Stimulated activated CD8-positive, alpha-beta memory T cell treated with anti-CD3 and anti-CD28 coated beads, Interleukin-15, amount 100 ng/mL, for 1 hour (primary cell): Measurements from ENCODE around the gene IGSF21.

Experiments
- DNase-seq: peaks from one replicate; pipeline ENCODE4 v3.0.0-alpha.2; 2020; ENCODE audit warnings: low read depth

IGSF21 gene

DNA sequence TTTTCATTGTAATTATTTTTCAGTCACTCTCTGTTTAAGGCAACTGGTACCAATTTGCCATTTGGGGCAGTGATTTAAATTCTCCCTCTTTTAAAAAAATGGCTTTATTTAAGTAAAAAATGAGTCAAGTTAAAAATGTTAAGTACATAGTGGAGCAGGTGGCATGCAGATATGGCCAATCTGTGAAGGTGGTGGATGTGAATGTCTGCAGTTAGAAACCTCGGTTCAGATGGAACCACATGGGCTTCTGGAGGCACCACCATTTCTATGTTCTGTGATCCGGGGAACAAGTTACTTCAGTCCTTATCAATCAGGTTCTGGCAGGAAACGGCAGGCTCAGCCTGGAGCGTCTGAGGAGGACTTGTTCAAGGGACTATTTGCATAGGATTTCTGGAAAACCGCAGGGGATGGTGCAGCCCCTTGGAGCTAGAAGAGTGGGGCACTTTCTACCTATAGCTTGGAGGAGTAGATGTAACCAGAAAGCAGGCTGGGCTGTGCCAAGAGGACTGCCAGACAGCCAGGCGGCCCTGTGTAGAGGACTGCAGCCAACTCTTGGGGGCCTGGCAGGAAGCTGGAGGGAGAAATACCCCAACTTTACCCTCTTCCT is 12.3 kb downstream of the IGSF21 start:
- no peak for DNase-seq

DNA sequence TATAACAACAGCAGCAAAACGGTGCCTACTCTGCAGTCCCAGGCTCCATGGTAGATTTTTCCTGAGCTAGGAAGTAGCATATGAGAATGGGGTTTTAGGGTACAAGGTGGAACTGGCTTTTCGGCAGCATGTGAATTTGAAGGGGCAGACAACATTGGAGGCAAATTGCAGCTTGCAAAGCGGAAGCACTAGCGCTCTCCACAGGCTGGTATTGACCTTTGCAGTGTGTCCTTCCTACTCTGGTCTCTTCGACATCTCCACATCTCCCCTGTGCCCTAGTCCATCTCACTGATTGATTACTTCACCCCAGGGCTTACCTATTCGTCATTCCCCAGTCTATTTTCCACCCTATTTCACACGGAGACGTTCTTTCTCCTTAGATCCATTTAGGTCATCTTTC is 13.0 kb downstream of the IGSF21 start:
- DNase-seq: no peak

DNA sequence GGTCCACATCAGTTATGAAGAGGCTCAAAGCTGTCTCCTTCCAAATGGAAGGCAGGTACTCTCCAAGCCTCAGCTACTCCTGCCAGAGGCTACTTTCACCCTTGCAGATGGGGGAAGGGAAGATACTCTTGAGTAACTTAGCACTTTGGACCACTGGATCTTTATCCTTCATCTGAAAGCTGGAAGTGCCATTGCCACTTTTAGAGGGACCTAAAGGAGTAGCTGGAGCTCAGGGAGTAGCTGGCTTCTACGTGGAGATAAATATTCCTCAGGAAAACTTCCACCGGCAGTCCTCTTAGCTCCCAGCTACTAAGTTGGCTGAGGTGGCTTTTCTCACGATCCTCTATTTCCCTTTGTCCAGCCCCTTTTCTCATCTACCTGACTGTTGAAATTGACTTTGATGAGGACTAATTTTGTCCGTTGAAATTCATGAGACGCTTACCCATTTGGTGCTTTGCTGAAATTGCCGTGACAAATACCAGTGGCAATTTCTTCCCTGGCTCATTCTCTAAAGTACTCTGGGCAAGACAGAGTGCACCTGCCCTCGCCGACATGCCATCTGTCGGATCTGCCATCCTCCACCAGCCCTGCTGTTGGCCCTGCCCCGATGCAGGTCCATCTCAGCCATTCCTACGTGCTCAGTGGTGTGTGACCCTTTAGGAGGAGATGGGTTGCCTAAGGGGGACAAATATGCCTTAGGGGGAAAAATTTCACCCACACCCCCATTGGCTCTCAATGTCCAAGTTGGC is 13.6 kb downstream of the IGSF21 start:
- no peak for DNase-seq

DNA sequence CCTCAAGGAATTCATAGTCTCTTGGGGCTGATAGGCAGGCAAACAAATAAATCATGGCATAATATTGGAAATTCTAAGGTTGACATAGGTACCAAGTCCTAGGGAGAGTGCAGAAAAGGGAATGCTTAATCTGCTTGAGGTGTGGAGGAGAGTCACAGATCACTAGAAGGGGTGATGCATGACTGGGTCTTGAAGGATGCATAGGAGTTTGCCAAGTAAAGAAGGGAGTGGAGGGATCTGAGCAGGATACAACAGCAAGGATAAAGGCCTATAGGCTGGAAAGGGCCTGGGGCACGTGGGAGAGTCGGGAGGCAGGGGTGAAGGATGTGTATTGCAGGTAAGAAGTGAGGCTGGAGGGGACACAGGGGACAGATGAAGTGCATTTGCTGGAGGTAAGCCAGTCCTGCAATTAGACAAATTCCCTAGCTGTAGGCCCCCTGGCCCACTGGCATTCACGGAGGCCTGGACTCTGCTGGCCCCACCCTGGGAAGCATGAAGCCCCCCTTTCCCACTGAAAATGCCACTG is 15.9 kb downstream of the IGSF21 start:
- no peak for DNase-seq

DNA sequence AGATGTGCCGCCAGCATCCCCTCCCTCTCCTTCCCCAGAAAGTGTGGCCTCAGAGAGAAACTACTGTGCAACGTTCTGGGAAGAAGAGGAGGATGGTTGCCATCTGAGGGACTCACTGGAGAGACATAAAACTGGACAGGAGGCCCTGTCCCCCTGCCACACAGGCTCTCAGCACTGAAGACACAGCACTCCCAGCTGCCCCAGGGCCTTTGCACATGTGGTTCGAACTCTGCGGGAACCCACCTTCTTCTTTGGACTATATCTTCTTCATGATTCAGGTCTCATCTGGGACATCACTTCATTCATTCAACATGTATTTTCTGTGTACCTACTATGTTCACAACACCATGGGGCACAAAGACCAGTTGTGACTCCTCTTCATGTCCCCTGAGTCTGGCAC is 17.4 kb downstream of the IGSF21 start:
- no peak for DNase-seq

DNA sequence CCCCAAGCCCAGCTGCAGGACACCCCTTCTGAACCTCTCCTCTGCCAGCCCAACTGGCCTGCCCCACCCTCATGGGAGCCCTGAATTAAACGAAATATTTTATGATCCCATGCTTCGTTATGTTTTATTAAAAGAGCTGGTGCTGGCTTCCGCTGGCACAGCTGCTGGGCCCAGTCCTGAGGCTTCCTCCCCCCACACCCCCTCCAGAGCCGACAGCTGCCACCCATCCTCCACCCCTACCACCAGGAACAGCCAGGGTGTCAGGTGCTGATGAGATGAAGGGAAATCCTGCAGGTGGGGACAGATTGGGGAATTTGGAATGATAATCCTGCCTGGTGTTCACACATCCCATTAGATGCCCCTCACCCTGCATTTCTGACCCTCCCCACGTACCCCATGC is 19.0 kb downstream of the IGSF21 start:
- no peak for DNase-seq

DNA sequence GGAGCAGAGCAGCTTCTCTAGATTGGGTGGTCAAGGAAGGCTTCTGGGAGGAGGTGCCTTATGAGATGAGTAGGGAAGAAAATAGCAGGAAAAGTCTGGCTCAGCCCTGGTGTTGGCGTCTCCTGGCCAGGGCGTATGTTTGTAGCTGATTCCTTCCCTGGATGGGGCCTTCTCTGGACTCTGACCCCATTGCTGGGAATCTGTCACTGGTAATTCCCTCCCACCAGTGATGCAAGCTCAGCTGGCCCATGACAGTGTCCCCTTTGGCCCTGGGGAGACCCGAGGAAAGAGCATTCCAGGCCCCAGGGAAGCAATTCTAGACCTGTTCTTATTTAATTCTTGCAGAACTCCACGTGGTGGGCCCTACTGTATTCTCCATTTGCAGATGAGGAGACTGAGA is 20.7 kb downstream of the IGSF21 start:
- DNase-seq: no peak

DNA sequence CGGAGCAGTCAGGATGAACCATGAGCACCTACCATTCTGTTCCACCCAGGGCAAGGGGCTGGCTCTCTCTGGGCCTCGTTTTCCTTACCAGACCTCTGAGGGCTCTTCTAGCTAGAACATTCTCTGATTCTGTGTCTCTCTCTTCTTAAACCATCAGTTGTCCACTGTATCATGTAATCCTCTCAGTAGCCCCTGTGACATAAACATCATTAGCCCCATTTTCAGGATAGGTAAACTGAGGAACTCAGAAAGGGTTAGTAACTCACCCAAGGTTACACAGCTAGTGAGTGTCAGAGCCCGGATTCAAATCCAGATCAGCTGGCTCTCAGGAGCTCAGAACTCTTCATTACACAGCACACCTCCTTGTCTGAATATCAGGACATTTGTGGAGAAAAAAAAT is 22.8 kb downstream of the IGSF21 start:
- DNase-seq: no peak

DNA sequence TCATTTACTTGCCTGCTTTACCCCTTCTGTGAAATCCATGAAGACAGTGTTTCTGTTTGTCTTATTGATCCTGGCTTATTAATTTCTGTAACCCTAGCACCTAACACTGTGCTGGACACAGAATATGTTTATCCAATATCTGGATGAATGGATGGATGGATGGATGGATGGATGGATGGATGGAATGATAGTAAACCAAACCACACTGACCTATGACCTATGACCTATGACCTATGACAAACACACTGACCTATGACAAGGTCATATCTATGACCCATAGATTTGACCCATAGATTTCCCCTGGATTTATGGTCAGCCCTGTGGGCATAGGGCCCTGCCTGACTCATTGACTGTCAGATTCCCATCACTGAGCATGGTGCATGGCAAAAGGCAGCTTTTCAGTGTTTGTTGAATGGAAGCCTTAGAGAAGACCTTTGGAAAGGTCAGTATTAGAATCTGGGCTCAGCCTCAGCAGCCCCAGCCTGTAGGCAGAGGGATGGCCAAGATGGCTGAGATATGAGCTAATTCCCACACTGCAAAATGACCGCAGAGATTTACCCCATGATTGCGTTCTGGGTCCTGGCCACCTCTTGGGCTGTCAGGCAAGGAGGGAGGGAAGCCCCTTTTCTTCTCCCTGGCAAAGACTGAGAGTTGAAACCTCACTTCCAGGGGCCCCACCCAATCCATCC is 24.6 kb downstream of the IGSF21 start:
- no peak for DNase-seq

DNA sequence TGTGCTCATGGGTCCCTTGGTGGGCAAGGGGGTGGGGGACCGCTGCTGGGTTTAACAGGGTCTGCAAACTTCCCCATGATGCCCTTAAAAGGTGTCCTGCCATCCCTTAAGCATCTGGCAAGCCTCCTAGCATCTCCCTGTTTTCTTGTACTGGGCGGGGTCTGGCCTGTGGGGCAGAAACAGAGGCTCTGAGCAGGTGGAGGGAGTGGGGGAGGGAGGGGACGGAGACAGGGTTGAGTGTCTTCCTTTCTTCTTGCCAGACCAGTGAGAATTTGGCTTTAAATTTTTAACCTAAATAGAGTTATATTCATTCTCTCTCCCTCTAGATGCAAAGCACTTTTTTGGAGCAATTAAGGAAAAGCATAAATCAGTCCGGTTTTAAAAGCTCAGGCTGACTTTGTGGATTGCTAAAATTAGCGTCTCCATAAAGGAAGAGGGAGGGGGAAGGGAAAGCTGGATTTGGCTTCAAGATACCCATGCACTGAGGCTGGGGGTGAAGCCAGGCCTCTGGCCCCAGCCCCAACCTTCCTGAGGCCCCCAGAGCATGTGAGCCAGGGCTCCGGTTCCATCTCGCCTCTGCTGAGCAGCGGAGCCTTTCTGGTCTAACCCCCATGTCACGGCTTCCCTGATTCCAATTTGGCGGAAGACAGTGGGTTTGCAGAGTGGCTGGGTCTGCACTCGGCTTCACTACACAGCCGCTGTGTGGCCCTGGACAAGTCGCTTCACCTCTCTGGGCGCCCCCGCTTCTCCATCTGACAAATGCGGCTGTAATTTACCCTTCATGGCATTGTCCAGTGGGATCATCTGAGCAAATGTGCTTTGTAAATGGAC is 25.3 kb downstream of the IGSF21 start:
- no peak for DNase-seq

DNA sequence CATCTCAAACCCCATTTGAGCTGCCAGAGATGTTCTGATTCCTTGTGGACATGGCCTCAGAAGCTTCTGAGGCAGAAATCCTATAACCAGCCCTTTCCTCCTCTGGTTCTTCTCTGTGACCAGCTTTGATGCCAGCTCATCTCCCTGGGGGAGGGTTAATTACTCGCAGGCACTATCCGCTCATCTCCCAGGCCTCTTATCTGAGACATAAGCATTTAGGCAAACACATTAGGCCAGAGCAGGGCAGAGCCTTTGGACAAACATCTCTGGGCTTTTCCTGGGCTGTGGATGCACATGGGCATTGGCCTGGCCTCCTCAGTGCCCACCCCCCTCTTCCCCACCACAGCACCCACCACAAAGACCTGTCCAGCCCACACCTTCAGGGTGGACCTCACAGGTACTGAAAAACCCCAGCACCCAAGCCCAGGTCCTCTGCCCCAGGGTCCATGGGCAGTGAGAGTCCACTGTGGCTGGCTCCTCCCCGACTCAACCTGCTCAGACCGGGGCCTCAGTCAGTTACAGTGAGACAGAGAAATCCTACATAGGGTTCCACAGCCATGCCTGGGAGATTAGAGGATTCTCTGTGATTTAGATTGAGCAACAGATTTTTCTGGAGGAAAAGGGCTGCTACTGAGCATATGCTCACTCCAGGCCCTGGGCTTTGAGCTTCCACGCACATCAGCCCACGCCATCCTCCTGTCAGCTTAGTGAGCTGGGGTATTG is 26.9 kb downstream of the IGSF21 start:
- DNase-seq: no peak

DNA sequence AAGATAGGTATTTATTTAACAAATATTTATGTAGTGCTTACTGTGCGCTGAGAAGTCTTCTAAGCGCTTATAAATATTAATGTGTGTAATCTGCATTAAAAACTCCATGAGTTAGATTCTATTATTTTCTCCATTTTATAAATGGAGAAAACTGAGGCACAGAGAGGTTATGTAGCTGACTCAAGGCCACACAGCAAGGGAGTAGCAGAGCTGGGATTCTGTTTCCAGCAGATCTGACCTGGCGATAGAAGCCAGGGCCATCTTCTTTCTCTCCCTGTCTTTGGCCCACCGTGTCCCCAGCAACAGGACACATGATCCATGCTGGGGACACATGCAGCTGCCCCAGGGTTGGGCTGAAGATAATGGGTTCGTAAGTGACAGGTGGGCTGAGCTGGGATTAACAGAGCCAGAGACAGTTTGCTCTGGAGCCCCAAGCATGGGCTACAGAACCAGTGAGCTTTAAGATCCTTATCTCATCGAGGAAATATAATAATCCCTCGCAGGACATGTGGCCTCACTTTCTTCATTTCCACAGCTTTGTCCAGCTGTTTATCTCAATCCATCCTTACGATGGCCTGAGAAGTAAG is 30.3 kb downstream of the IGSF21 start:
- no peak for DNase-seq

DNA sequence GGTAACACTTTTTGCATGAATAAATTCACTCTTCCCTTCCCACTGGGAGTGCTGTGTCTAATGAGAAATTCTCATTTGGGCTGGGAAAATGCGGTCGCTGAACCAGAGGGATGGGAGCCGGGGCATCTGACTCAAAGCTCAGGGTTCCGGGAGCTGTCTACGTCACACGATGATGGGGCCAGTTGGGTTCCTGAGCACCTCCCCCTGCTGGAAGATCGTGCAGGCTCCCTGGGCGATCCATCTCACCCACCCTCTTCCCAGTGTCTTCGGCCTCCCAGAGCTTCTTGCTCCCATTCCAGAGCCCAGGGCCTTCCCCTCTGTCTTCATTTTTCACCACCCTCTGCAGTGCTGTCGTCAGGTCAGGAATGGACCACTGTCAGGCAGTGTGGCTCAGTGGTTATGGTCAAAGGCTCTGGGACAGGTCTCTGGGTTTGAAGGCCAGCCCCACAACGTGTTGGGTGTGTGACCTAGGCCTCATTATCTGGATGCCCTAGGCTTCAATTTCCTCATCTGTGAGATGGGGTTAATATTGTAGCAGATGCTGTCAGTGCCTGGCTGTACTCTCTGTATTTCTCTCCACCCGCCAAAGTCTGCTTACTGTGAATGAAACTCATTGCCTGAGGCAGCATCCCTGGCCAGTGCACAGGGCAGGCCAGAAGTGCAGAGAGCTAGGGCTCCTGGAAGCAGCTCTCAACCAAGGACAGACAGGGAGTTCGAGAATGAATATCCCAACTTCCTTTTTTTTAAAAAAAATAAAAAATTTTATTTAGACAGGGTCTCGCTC is 31.8 kb downstream of the IGSF21 start:
- no peak for DNase-seq

DNA sequence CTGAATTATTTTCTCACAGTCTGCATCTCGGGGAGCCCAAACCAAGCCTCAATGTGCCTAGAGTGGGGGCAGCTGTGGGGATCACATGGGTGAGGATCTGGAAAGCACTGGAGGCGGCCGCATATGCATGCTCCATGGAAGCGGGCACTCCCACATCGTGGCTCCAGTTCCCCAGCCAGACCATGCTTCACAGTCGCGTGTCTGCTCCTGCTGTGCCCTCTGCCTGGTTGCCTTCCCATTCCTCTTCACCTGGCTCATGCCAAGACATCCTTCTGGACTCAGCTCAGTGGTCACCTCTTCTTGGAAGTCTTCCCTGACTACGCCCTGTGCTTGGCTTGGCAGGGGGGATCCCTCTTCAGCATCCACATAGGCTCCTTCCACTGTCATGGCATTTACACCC is 32.8 kb downstream of the IGSF21 start:
- DNase-seq: no peak

DNA sequence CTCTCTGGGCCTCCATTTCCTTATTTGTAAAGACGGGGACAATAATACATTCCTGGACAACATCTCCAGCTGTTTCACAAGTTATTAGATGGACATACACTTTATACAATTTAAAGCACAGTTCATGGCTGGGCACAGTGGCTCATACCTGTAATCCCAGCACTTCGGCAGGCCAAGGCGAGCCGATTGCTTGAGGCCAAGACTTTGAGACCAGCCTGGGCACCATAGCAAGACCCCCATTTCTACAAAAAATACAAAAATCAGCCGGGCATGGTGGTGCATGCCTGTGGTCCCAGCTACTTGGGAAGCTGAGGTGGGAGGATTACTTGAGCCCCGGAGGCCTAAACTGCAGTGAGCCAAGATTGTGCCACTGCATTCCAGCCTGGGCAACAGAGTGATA is 34.1 kb downstream of the IGSF21 start:
- no peak for DNase-seq

DNA sequence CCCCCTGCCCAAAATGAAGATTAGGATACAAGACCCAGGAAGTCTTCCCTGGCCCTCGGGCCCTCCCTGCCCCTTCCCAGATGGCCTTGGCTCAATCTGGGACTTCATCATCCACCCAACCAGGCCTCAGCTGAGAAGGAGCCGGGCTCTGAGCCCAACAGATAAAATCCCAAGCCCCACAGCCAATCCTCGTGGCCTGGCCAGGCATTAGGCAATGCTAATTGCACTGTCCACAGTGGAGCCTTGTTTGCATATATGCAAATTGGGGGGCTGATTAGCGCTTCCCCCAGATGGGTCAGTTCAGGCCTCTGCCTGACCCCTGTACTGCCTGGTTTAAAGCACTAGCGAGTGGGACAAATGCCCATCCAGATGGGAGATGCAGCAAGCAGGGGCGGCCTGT is 34.9 kb downstream of the IGSF21 start:
- DNase-seq: no peak

DNA sequence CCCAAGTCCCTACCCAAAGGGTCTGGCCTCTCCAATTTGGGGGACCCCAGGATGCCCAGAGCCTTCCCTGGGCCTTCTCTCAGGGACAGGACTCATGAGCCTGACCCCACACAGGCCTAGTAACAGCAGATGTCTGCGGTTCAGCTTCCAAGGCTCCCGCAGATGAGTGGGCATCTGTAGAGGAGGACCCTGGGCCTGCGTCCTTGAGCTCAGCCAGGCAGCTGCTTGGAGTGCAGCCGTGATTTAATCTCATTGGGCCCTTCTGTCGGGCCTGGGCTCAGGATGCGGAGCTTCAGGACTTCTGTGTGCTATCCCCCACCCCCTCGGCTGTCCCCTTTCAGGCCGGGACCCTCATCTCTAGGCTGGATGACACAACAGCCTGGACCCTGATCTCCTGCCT is 35.4 kb downstream of the IGSF21 start:
- no peak for DNase-seq

DNA sequence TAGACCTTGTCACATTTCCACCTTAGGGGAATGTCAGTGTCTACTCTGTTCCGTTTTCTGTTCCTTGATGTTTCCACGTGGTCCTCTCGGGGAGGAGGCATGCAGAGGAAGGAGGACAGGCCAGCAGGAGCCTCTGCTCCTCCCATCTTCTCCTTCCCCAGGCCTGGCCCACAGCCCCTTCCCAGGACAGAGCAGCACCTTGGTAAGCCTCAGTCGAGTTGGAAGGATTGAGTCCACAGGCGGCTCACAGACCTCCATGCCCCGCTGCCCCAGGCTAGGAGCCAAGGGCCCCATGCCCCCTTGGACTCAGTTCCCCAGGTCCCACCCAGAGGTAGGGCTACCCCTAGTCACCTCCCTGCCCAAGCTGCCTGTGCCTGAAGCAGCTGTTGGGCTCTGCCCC is 36.5 kb downstream of the IGSF21 start:
- DNase-seq: no peak

DNA sequence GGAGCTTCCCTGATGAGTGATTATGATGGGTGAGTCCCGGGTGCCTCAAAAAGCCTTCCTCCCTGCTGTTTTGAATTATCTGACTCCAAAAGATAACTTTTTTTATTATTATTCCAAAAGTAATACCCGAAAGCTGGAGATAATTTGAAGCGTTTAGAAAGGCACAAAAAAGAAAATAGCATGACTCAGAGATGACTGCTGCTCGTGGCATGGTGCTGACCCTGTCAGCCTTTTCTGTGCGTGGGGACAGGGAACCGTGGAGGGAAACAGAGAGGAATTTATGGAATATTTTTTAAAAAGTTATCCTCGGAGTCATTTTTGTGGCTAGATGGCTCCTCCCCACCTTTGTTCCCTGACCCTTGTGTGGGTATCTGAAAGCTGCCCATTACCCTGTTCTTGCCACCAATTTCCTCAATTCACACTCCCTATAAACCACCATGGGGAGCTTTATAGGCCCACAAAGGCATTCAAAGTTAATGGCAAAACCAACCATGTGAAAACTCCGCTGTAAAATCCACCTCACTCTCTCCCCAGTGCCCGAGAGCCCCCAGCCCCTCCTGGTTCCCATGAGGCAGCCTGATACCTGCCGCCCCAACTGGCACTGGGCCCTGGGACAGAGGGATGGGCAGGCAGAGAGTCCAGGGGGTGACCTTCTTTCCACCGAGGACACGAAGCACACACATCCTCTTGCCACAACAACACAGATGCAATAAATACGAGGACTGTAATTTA is 37.5 kb downstream of the IGSF21 start:
- no peak for DNase-seq
